ENCODE results near the gene LILRA6. TPM values are rescaled to one million over a fixed set of nuclear protein-coding genes. Genes with fewer than 3 reads are reported as not detected.
"Not testable (repeated sequence)": the region's sequence is repeated elsewhere in the genome, so short reads cannot be mapped to it uniquely, and the experiment has no call there.

LILRA6 gene
- total RNA-seq, 1 experiment from 2014 or later = not detected

DNA sequence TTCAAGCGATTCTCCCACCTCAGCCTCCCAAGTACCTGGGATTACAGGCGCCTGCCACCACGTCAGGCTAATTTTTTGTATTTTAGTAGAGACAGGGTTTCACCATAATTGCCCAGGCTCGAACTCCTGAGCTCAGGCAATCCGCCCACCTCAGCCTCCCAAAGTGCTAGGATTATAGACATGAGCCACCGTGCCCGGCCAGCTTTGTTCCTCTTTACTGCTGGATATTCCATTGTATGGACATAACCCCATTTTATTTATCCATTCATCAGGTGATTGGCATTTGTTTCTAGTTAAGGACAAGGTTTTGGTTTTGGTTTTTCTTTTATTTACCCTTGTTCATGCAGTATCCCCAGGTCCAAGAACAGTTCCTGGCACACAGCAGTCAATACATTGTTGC is 46.1 kb downstream of the LILRA6 start:
- H3K36me3 ChIP-seq (ENCODE audit: control insufficient read depth in 1 of 2, insufficient read depth in 2 of 2, low read length in 2 of 2) = peaks cover 12 to 22% of the 10 kb centered on the region in 2 experiments
- no peaks in the 10 kb centered on the region for H3K9me3 ChIP-seq (ENCODE audit: control insufficient read depth in 1 of 2, insufficient read depth in 1 of 2, low read depth in 1 of 2, low read length in 2 of 2)
- H3K79me2 ChIP-seq (ENCODE audit: insufficient read depth, low read length) = peaks cover 37% of the 10 kb centered on the region
- no peak overlapping the region for H2AFZ ChIP-seq (ENCODE audit: low read depth, low read length, poor library complexity, severe bottlenecking)
- POLR2A ChIA-PET = no interaction called here
- no peak overlapping the region for H3K27ac ChIP-seq (ENCODE audit: low read depth, low read length)
- RAD21 ChIA-PET (ENCODE audit: low non-redundant PET in 1 of 2, low total read pairs in 2 of 2, uncharacterized antibody in 2 of 2, unreplicated experiment in 2 of 2) = no interaction called here
- peaks cover 8 to 17% of the 10 kb centered on the region in 2 experiments; a peak in 3 of 4 replicates for H3K4me1 ChIP-seq (ENCODE audit: control insufficient read depth in 1 of 2, insufficient read depth in 2 of 2, low read length in 2 of 2)
- no TSS peak for BruUV-seq (replicated peaks)
- intact Hi-C loops (cut with micrococcal nuclease) = no loop called here
- H3K27me3 ChIP-seq (ENCODE audit: insufficient read depth, low read length) = no peaks in the 10 kb centered on the region
- peaks cover 2% of the 10 kb centered on the region; the same call in 1 of the 2 replicates for H4K20me1 ChIP-seq (ENCODE audit: insufficient read depth)
- H3K4me3 ChIP-seq (replicated peaks in 1 of 2; ENCODE audit: low read depth in 1 of 2, low read length in 2 of 2) = no peak overlapping the region
- no peak overlapping the region for H3K4me2 ChIP-seq (ENCODE audit: low read length)
- TF ChIP-seq, protein P1, sequence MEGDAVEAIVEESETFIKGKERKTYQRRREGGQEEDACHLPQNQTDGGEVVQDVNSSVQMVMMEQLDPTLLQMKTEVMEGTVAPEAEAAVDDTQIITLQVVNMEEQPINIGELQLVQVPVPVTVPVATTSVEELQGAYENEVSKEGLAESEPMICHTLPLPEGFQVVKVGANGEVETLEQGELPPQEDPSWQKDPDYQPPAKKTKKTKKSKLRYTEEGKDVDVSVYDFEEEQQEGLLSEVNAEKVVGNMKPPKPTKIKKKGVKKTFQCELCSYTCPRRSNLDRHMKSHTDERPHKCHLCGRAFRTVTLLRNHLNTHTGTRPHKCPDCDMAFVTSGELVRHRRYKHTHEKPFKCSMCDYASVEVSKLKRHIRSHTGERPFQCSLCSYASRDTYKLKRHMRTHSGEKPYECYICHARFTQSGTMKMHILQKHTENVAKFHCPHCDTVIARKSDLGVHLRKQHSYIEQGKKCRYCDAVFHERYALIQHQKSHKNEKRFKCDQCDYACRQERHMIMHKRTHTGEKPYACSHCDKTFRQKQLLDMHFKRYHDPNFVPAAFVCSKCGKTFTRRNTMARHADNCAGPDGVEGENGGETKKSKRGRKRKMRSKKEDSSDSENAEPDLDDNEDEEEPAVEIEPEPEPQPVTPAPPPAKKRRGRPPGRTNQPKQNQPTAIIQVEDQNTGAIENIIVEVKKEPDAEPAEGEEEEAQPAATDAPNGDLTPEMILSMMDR (IDR thresholded peaks at IDR 0.05 in 2 of 3, conservative IDR thresholded peaks at IDR 0.05 in 1 of 3; ENCODE audit: borderline replicate concordance in 1 of 3, insufficient read depth in 1 of 3, low read depth in 2 of 3, low read length in 2 of 3) = no peak
- TF ChIP-seq YY1 (IDR thresholded peaks at IDR 0.05; ENCODE audit: extremely low read depth, insufficient replicate concordance, low read depth, low read length) = no peak
- no peak for TF ChIP-seq ELF1 (IDR thresholded peaks at IDR 0.05; ENCODE audit: borderline replicate concordance, low read depth)
- TF ChIP-seq, protein P2, sequence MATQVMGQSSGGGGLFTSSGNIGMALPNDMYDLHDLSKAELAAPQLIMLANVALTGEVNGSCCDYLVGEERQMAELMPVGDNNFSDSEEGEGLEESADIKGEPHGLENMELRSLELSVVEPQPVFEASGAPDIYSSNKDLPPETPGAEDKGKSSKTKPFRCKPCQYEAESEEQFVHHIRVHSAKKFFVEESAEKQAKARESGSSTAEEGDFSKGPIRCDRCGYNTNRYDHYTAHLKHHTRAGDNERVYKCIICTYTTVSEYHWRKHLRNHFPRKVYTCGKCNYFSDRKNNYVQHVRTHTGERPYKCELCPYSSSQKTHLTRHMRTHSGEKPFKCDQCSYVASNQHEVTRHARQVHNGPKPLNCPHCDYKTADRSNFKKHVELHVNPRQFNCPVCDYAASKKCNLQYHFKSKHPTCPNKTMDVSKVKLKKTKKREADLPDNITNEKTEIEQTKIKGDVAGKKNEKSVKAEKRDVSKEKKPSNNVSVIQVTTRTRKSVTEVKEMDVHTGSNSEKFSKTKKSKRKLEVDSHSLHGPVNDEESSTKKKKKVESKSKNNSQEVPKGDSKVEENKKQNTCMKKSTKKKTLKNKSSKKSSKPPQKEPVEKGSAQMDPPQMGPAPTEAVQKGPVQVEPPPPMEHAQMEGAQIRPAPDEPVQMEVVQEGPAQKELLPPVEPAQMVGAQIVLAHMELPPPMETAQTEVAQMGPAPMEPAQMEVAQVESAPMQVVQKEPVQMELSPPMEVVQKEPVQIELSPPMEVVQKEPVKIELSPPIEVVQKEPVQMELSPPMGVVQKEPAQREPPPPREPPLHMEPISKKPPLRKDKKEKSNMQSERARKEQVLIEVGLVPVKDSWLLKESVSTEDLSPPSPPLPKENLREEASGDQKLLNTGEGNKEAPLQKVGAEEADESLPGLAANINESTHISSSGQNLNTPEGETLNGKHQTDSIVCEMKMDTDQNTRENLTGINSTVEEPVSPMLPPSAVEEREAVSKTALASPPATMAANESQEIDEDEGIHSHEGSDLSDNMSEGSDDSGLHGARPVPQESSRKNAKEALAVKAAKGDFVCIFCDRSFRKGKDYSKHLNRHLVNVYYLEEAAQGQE (IDR thresholded peaks at IDR 0.05; ENCODE audit: low read depth) = no peak
- no peak for TF ChIP-seq CBX3 (IDR thresholded peaks at IDR 0.05; ENCODE audit: low read depth)
- no peak for TF ChIP-seq FOSL1 (IDR thresholded peaks at IDR 0.05; ENCODE audit: low read depth)
- no peak for TF ChIP-seq TCF7L2 (IDR thresholded peaks at IDR 0.05; ENCODE audit: borderline replicate concordance, extremely low read depth, insufficient read depth, insufficient read length)
- TF ChIP-seq POLR2A (IDR thresholded peaks at IDR 0.05; ENCODE audit: borderline replicate concordance, extremely low read depth, insufficient read depth, insufficient read length) = no peak
- TF ChIP-seq CEBPB (IDR thresholded peaks at IDR 0.05; ENCODE audit: low read depth) = no peak
- TF ChIP-seq SIN3A (IDR thresholded peaks at IDR 0.05; ENCODE audit: low read depth) = no peak
- no peak for TF ChIP-seq SP1 (IDR thresholded peaks at IDR 0.05; ENCODE audit: low read depth)
- TF ChIP-seq, protein P3, sequence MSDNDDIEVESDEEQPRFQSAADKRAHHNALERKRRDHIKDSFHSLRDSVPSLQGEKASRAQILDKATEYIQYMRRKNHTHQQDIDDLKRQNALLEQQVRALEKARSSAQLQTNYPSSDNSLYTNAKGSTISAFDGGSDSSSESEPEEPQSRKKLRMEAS (IDR thresholded peaks at IDR 0.05) = no peak
- TF ChIP-seq, protein P4, sequence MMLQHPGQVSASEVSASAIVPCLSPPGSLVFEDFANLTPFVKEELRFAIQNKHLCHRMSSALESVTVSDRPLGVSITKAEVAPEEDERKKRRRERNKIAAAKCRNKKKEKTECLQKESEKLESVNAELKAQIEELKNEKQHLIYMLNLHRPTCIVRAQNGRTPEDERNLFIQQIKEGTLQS (IDR thresholded peaks at IDR 0.05) = no peak
- TF ChIP-seq ZFX (IDR thresholded peaks at IDR 0.05) = no peak
- no peaks in the 10 kb centered on the region for H3K9me2 ChIP-seq (ENCODE audit: insufficient read depth)
- no peak overlapping the region for H3K9ac ChIP-seq (ENCODE audit: low read length)
- DNase-seq (ENCODE audit: low read depth, low spot score) (no peak), ATAC-seq (no peak)
- CTCF ChIA-PET = interaction anchor here (0.7 kb wide), 1 partner anchor 100 kb away, joined by 3 read pairs; no protein-coding TSS in a partner anchor

DNA sequence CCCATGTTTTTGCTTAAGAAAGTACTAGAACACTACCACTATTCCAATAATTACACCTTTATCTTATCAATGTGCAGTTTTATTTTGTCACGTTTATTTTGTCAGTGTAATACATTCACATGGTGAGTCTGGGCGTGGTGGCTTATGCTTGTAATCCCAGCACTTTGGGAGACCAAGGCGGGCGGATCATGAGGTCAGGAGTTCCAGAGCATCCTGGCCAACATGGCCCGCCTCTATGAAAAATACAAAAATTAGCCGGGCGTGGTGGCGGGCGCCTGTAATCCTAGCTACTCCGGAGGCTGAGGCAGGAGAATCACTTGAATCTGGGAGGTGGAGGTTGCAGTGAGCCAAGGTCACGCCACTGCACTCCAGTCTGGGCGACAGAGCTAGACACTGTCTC is 48.1 kb downstream of the LILRA6 start:
- H3K9me3 ChIP-seq (ENCODE audit: control insufficient read depth in 1 of 2, insufficient read depth in 1 of 2, low read depth in 1 of 2, low read length in 2 of 2); BruUV-seq (replicated peaks); H3K27ac ChIP-seq (ENCODE audit: low read depth, low read length); H3K4me2 ChIP-seq (ENCODE audit: low read length); H4K20me1 ChIP-seq (ENCODE audit: insufficient read depth); ATAC-seq; POLR2A ChIA-PET; RAD21 ChIA-PET (ENCODE audit: low non-redundant PET in 1 of 2, low total read pairs in 2 of 2, uncharacterized antibody in 2 of 2, unreplicated experiment in 2 of 2); H3K4me3 ChIP-seq (replicated peaks in 1 of 2; ENCODE audit: low read depth in 1 of 2, low read length in 2 of 2); H3K9me2 ChIP-seq (ENCODE audit: insufficient read depth); DNase-seq (ENCODE audit: low read depth, low spot score); H2AFZ ChIP-seq (ENCODE audit: low read depth, low read length, poor library complexity, severe bottlenecking); H3K9ac ChIP-seq (ENCODE audit: low read length); intact Hi-C loops (cut with micrococcal nuclease); H3K27me3 ChIP-seq (ENCODE audit: insufficient read depth, low read length): not testable (repeated sequence)
- CTCF ChIA-PET = interaction anchor here (1.0 kb wide), 1 partner anchor 26 kb away, joined by 3 read pairs; no protein-coding TSS in a partner anchor
- Histone ChIP-seq H3K4me1 (ENCODE audit: control insufficient read depth in 1 of 2, insufficient read depth in 2 of 2, low read length in 2 of 2) (peaks cover 8 to 12% of the 10 kb centered on the region in 2 experiments; a peak in 2 of 4 replicates), H3K79me2 (ENCODE audit: insufficient read depth, low read length) (peaks cover 25% of the 10 kb centered on the region), H3K36me3 (ENCODE audit: control insufficient read depth in 1 of 2, insufficient read depth in 2 of 2, low read length in 2 of 2) (peaks cover 10 to 16% of the 10 kb centered on the region in 2 experiments)

All from HCT116 (cell line).